PFSK-1 (cell line): Measurements from ENCODE around the gene C8G.

Source experiments
- FOXP2 ChIP-seq: optimal IDR thresholded peaks from 2 replicates; pipeline ENCODE3; 2011; ENCODE audit warnings: borderline replicate concordance, control low read depth, inconsistent platforms; ENCODE audit not compliant: insufficient read depth; ENCODE audit errors: extremely low read length, extremely low read depth
- POLR2AphosphoS5 ChIP-seq: IDR thresholded peaks from 2 replicates; pipeline ENCODE4 v1.6.1; 2012; ENCODE audit warnings: low read depth, mild to moderate bottlenecking, control low read depth, low read length, moderate library complexity
- REST ChIP-seq, 2 experiments: IDR thresholded peaks; 2 replicates each; pipeline versions ENCODE4 v1.6.1 to v1.8.0; 2011 to 2012; ENCODE audit warnings: low read depth in 2 of 2, low read length in 2 of 2, control low read depth in 1 of 2, inconsistent platforms in 1 of 2, mild to moderate bottlenecking in 1 of 2, moderate library complexity in 1 of 2; ENCODE audit not compliant: insufficient read depth in 1 of 2
- SIN3A ChIP-seq: IDR thresholded peaks from 2 replicates; pipeline ENCODE4 v1.6.1; 2012; ENCODE audit warnings: mild to moderate bottlenecking, low read length, moderate library complexity, borderline replicate concordance; ENCODE audit not compliant: insufficient read depth
- TAF1 ChIP-seq: IDR thresholded peaks from 2 replicates; pipeline ENCODE4 v1.6.1; 2012; ENCODE audit warnings: low read length, control low read depth, borderline replicate concordance; ENCODE audit not compliant: insufficient read depth

C8G gene

GRCh38 chr9:136940526-136941230 is 4.4 kb upstream of the C8G start:
- TF ChIP-seq REST (IDR thresholded peaks at IDR 0.05; ENCODE audit: insufficient read depth in 1 of 2, low read depth in 2 of 2, low read length in 2 of 2) (no peak), POLR2AphosphoS5 (0 out of 2 replicates have a peak, but pooled peaks have one; percentile 0), FOXP2 (no peak), TAF1 (no peak), SIN3A (no peak)

GRCh38 chr9:136941231-136942111 is 3.6 kb upstream of the C8G start:
- TF ChIP-seq TAF1 (no peak), REST (IDR thresholded peaks at IDR 0.05; ENCODE audit: insufficient read depth in 1 of 2, low read depth in 2 of 2, low read length in 2 of 2) (no peak), POLR2AphosphoS5 (no peak), SIN3A (no peak), FOXP2 (no peak)

GRCh38 chr9:136942112-136942880 is 2.7 kb upstream of the C8G start:
- TF ChIP-seq POLR2AphosphoS5 (no peak), TAF1 (no peak), REST (IDR thresholded peaks at IDR 0.05; ENCODE audit: insufficient read depth in 1 of 2, low read depth in 2 of 2, low read length in 2 of 2) (no peak), FOXP2 (no peak), SIN3A (no peak)

GRCh38 chr9:136942881-136943230 is 2.2 kb upstream of the C8G start:
- TF ChIP-seq REST (IDR thresholded peaks at IDR 0.05; ENCODE audit: insufficient read depth in 1 of 2, low read depth in 2 of 2, low read length in 2 of 2) (no peak), POLR2AphosphoS5 (no peak), TAF1 (no peak), FOXP2 (no peak), SIN3A (no peak)
